MCF 10A (cell line): Measurements from ENCODE around the gene PTTG1IP. TPM values are rescaled to one million over a fixed set of nuclear protein-coding genes. Genes with fewer than 3 reads are reported as not detected.

Experiments used
- BruUV-seq: library from RNA; stranded (reverse); fragments of 400-500 nt; replicated peaks from 2 replicates; lab custom pipeline; 2021; lab: Mats Ljungman, UMichigan
- CTCF ChIA-PET: fragments of 300-600 bp; sonication (Branson Sonifier 250); formaldehyde crosslinking; extraction: SDS; loops from one replicate; lab custom pipeline; 2021; ENCODE audit warnings: antibody characterized with exemption, inconsistent platforms; lab: Yijun Ruan, JAX
- POLR2A ChIA-PET: fragments of 300-600, 350-650 bp; sonication (Branson Sonifier 250); formaldehyde crosslinking; extraction: SDS; loops from one replicate; lab custom pipeline; 2020; ENCODE audit warnings: antibody characterized with exemption, inconsistent platforms; lab: Yijun Ruan, JAX
- DNase-seq: peaks from one replicate; pipeline ENCODE4 v3.0.0-alpha.2; 2018; ENCODE audit not compliant: unreplicated experiment
- H3K27ac Mint-ChIP-seq: one replicate; pipeline ENCODE4 v1.8.0; 2022; ENCODE audit warnings: mild to moderate bottlenecking, low read depth, mixed read lengths; ENCODE audit not compliant: unreplicated experiment
- H3K27me3 Mint-ChIP-seq: one replicate; pipeline ENCODE4 v1.8.0; 2022; ENCODE audit warnings: mixed read lengths; ENCODE audit not compliant: insufficient read depth, unreplicated experiment
- H3K36me3 Mint-ChIP-seq: one replicate; pipeline ENCODE4 v1.8.0; 2022; ENCODE audit warnings: mild to moderate bottlenecking, moderate library complexity, mixed read lengths; ENCODE audit not compliant: insufficient read depth, unreplicated experiment
- H3K4me1 Mint-ChIP-seq: one replicate; pipeline ENCODE4 v1.8.0; 2022; ENCODE audit warnings: mixed read lengths; ENCODE audit not compliant: insufficient read depth, unreplicated experiment
- H3K4me3 Mint-ChIP-seq: one replicate; pipeline ENCODE4 v1.8.0; 2022; ENCODE audit warnings: mild to moderate bottlenecking, moderate library complexity, mixed read lengths; ENCODE audit not compliant: unreplicated experiment
- H3K9me3 Mint-ChIP-seq: one replicate; pipeline ENCODE4 v1.8.0; 2022; ENCODE audit warnings: mixed read lengths; ENCODE audit not compliant: unreplicated experiment
- intact Hi-C: fragments of 100-400 bp; cut with micrococcal nuclease; formaldehyde crosslinking; loops from 2 replicates; pipeline ENCODE4 v1.14.1; 2022
- total RNA-seq: library from RNA; stranded (reverse); gene quantifications from 2 replicates; pipeline ENCODE4 v1.2.3, GENCODE V29; 2022
- TF ChIP-seq, protein P1 (sequence below): fragments of 200-600 bp; IDR thresholded peaks from one replicate; pipeline ENCODE4 v1.8.0; 2022; ENCODE audit warnings: antibody characterized with exemption, mild to moderate bottlenecking; ENCODE audit not compliant: unreplicated experiment

The PTTG1IP gene
- total RNA-seq, 1 experiment from 2014 or later: 338 TPM

- H3K27me3 Mint-ChIP-seq: no peaks in the 10 kb centered on the region
- H3K27ac Mint-ChIP-seq: no peak overlapping the region
- peaks cover 99% of the 10 kb centered on the region for H3K36me3 Mint-ChIP-seq
- TF ChIP-seq, protein P1, sequence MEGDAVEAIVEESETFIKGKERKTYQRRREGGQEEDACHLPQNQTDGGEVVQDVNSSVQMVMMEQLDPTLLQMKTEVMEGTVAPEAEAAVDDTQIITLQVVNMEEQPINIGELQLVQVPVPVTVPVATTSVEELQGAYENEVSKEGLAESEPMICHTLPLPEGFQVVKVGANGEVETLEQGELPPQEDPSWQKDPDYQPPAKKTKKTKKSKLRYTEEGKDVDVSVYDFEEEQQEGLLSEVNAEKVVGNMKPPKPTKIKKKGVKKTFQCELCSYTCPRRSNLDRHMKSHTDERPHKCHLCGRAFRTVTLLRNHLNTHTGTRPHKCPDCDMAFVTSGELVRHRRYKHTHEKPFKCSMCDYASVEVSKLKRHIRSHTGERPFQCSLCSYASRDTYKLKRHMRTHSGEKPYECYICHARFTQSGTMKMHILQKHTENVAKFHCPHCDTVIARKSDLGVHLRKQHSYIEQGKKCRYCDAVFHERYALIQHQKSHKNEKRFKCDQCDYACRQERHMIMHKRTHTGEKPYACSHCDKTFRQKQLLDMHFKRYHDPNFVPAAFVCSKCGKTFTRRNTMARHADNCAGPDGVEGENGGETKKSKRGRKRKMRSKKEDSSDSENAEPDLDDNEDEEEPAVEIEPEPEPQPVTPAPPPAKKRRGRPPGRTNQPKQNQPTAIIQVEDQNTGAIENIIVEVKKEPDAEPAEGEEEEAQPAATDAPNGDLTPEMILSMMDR: no peak
- CTCF ChIA-PET: interaction anchor here (1.2 kb wide), 1 partner anchor 60 kb away, joined by 3 read pairs; no protein-coding TSS in a partner anchor
- no TSS peak for BruUV-seq
- peaks cover 6% of the 10 kb centered on the region for H3K4me1 Mint-ChIP-seq
- POLR2A ChIA-PET: interaction anchor here (0.8 kb wide), 1 partner anchor 20 kb away, joined by 3 read pairs; the partner anchor contains the start of gene PTTG1IP
- intact Hi-C loops: no loop called here
- DNase-seq: no peak
- H3K9me3 Mint-ChIP-seq: no peaks in the 10 kb centered on the region
- no peak overlapping the region for H3K4me3 Mint-ChIP-seq
These were observed 19.7 kb downstream of the PTTG1IP start for GRCh38 chr21:44853601-44854390.

- no peak overlapping the region for H3K4me3 Mint-ChIP-seq
- BruUV-seq: no TSS peak
- CTCF ChIA-PET: interaction anchor here (1.3 kb wide), 1 partner anchor 51 kb away, joined by 5 read pairs; no protein-coding TSS in a partner anchor
These were observed 22.4 kb downstream of the PTTG1IP start for GRCh38 chr21:44850905-44851657.

DNA sequence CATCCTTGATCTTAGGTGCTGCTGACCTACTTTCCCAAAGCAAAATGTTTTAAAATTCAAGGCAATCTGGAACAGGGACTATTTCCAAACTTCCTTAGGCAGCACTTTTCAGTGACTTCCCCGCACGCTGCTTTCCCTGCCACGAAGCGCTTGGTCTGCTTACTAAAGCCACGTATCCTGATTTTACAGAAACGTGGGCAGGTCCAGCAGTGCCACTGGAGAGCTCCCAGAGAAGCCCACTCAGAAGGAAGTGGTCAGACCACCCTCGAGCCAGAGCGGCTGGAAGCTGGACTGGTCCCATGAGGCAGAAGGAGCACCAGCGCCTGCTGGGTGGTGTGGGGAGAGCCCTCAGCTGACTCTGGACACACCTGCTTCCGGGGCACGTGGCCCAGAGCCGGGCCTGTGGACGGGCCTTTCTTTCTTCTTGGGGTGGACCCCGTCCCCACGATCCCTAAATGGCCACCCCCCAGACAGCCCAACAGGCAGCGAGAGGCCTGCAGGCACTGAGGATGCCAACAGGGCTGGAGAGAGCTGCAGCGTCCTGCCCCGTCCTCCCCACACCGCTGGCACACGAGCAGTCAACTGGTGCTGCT is 23.2 kb downstream of the PTTG1IP start:
- ChIA-PET POLR2A (interaction anchor here (1.0 to 1.2 kb wide), 4 partner anchors 25 to 49 kb away, joined by 3 to 4 read pairs (median 3); partner anchors contain the start of gene UBE2G2), CTCF (no interaction called here)
- intact Hi-C loops: no loop called here
- no peaks in the 10 kb centered on the region for H3K9me3 Mint-ChIP-seq
- H3K36me3 Mint-ChIP-seq: peaks cover 90% of the 10 kb centered on the region
- TF ChIP-seq, protein P1: no peak
- no TSS peak for BruUV-seq
- H3K27ac Mint-ChIP-seq: no peak overlapping the region
- no peaks in the 10 kb centered on the region for H3K4me1 Mint-ChIP-seq
- no peak for DNase-seq
- no peak overlapping the region for H3K4me3 Mint-ChIP-seq
- H3K27me3 Mint-ChIP-seq: no peaks in the 10 kb centered on the region

More at GRCh38 chr21:44850905-44851657, 22.4 kb downstream of the PTTG1IP start:
- intact Hi-C loops: no loop called here
- H3K27me3 Mint-ChIP-seq: no peaks in the 10 kb centered on the region
- no peak overlapping the region for H3K27ac Mint-ChIP-seq
- no peak for DNase-seq
- H3K4me1 Mint-ChIP-seq: no peaks in the 10 kb centered on the region
- POLR2A ChIA-PET: interaction anchor here (0.8 to 1.2 kb wide), 4 partner anchors 26 to 49 kb away, joined by 3 read pairs; partner anchors contain the start of gene UBE2G2
- H3K36me3 Mint-ChIP-seq: peaks cover 94% of the 10 kb centered on the region
- H3K9me3 Mint-ChIP-seq: no peaks in the 10 kb centered on the region
- TF ChIP-seq, protein P1: no peak
